B cell (primary cell): Measurements from ENCODE around the gene EPHB4.

Experiments
- EZH2 ChIP-seq: IDR thresholded peaks from 2 replicates; pipeline ENCODE4 v1.6.1; 2012; ENCODE audit warnings: borderline replicate concordance, low read depth, mild to moderate bottlenecking, moderate library complexity, low read length; ENCODE audit not compliant: insufficient read depth, poor library complexity, severe bottlenecking
- TF ChIP-seq, protein P1 (sequence below): fragments of 200-600 bp; IDR thresholded peaks from one replicate; pipeline ENCODE4 v1.8.0; 2022; ENCODE audit warnings: antibody characterized with exemption, mild to moderate bottlenecking

DNA sequence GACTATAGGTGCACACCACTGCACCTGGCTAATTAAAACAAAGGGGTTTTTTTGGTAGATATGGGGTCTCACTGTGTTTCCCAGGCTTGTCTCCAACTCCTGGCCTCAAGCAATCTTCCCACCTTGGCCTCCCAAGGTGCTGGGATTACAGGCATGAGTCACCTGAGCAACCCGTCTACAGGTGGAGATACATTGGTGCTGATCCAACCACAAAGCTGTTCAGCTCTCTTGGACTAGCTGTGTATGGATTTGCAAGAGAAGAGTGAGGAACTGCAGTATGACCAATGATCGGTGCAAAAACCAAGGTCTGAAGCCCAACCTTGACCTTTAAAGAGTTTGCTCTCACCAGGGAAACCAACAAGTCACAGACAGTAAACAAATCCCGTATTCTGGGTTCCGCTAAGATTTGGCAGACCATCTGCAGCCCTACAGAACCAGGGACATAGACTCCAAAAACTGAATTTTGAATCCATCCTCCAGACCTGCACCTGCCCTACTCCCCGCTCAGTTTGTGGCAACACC lies 18.9 kb downstream of the EPHB4 start:
- TF ChIP-seq, protein P1, sequence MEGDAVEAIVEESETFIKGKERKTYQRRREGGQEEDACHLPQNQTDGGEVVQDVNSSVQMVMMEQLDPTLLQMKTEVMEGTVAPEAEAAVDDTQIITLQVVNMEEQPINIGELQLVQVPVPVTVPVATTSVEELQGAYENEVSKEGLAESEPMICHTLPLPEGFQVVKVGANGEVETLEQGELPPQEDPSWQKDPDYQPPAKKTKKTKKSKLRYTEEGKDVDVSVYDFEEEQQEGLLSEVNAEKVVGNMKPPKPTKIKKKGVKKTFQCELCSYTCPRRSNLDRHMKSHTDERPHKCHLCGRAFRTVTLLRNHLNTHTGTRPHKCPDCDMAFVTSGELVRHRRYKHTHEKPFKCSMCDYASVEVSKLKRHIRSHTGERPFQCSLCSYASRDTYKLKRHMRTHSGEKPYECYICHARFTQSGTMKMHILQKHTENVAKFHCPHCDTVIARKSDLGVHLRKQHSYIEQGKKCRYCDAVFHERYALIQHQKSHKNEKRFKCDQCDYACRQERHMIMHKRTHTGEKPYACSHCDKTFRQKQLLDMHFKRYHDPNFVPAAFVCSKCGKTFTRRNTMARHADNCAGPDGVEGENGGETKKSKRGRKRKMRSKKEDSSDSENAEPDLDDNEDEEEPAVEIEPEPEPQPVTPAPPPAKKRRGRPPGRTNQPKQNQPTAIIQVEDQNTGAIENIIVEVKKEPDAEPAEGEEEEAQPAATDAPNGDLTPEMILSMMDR = no peak
- no peak for TF ChIP-seq EZH2
